Stimulated activated CD4-positive, alpha-beta T cell treated with anti-CD3 and anti-CD28 coated beads, Interleukin-2, amount 100 ng/mL, for 4 hours (primary cell): ENCODE data around the gene TRIO.

Experiments used
- DNase-seq: peaks from one replicate; pipeline ENCODE4 v3.0.0-alpha.2; 2020; ENCODE audit warnings: low read depth

The TRIO gene

GRCh38 chr5:14297697-14298096, 154.6 kb downstream of the TRIO start:
- no peak for DNase-seq

GRCh38 chr5:14298126-14298847, 155.1 kb downstream of the TRIO start:
- no peak for DNase-seq

GRCh38 chr5:14299666-14300065, 156.5 kb downstream of the TRIO start:
- no peak for DNase-seq

- DNase-seq = no peak
Observed at GRCh38 chr5:14301186-14301585, 158.0 kb downstream of the TRIO start.

- no peak for DNase-seq
Observed at GRCh38 chr5:14302330-14302729, 159.2 kb downstream of the TRIO start.

- DNase-seq = no peak
Observed at GRCh38 chr5:14305045-14305444, 161.9 kb downstream of the TRIO start.

GRCh38 chr5:14306329-14306815, 163.2 kb downstream of the TRIO start:
- no peak for DNase-seq

- no peak for DNase-seq
Observed at GRCh38 chr5:14308384-14309154, 165.4 kb downstream of the TRIO start.

- DNase-seq = no peak
Observed at GRCh38 chr5:14309199-14309598, 166.1 kb downstream of the TRIO start.

GRCh38 chr5:14309878-14310531, 166.9 kb downstream of the TRIO start:
- no peak for DNase-seq

- DNase-seq = no peak
Observed at GRCh38 chr5:14310901-14311300, 167.8 kb downstream of the TRIO start.

GRCh38 chr5:14313986-14314690, 171.0 kb downstream of the TRIO start:
- no peak for DNase-seq

- no peak for DNase-seq
Observed at GRCh38 chr5:14316471-14316870, 173.3 kb downstream of the TRIO start.

GRCh38 chr5:14319102-14319501, 176.0 kb downstream of the TRIO start:
- DNase-seq = no peak

GRCh38 chr5:14321936-14322335, 178.8 kb downstream of the TRIO start:
- no peak for DNase-seq

GRCh38 chr5:14322437-14323187, 179.5 kb downstream of the TRIO start:
- no peak for DNase-seq

- DNase-seq = no peak
Observed at GRCh38 chr5:14323466-14323865, 180.3 kb downstream of the TRIO start.

- no peak for DNase-seq
Observed at GRCh38 chr5:14325369-14325768, 182.2 kb downstream of the TRIO start.

- DNase-seq = no peak
Observed at GRCh38 chr5:14326035-14326903, 183.1 kb downstream of the TRIO start.

- no peak for DNase-seq
Observed at GRCh38 chr5:14327624-14328023, 184.5 kb downstream of the TRIO start.

- DNase-seq = no peak
Observed at GRCh38 chr5:14328144-14328543, 185.0 kb downstream of the TRIO start.
